Measurements from ENCODE around the gene POLR3C. TPM values are rescaled to one million over a fixed set of nuclear protein-coding genes. Genes with fewer than 3 reads are reported as not detected.

The POLR3C gene
- total and polyA plus RNA-seq, 11 donors = 5.9 to 22.4 (median 15.1) TPM

DNA sequence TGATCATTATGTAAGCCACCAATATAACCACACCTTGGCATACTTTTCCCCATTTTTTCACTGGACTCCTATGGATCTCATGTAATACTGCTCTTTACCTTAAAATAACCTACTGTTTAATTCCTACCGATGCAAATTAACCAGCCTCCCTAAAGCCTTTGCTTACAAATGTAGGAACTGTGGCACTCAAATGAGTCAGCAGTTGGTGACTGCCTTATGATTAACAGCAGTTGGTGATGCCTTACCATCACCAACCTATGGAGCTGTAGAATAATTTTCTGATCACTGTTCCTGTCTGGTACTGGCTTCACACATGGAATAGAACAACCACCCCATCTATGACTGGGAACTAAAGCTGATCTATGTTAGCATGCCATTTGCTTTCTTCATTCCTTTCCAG, 13.7 kb downstream of the POLR3C start:
- ATAC-seq (no peak), DNase-seq (no peak)
- no peak overlapping the region for H3K27ac ChIP-seq
- H3K27me3 ChIP-seq = no peaks in the 10 kb centered on the region
- TF ChIP-seq, protein P1, sequence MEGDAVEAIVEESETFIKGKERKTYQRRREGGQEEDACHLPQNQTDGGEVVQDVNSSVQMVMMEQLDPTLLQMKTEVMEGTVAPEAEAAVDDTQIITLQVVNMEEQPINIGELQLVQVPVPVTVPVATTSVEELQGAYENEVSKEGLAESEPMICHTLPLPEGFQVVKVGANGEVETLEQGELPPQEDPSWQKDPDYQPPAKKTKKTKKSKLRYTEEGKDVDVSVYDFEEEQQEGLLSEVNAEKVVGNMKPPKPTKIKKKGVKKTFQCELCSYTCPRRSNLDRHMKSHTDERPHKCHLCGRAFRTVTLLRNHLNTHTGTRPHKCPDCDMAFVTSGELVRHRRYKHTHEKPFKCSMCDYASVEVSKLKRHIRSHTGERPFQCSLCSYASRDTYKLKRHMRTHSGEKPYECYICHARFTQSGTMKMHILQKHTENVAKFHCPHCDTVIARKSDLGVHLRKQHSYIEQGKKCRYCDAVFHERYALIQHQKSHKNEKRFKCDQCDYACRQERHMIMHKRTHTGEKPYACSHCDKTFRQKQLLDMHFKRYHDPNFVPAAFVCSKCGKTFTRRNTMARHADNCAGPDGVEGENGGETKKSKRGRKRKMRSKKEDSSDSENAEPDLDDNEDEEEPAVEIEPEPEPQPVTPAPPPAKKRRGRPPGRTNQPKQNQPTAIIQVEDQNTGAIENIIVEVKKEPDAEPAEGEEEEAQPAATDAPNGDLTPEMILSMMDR (IDR thresholded peaks at IDR 0.05) = no peak
- TF ChIP-seq POLR2A (IDR thresholded peaks at IDR 0.05) = no peak
- H3K36me3 ChIP-seq = peaks cover 0 to 100% (median 100%) of the 10 kb centered on the region in 9 donors
- intact Hi-C loops (cut with DNase I) = no loop called here
- no peak overlapping the region for H3K4me3 ChIP-seq
- 93 to 100% (median 96%) methylated on average over 1 of the region's 1 CpG for WGBS, 4 donors
- H3K9me3 ChIP-seq = no peaks in the 10 kb centered on the region
- H3K4me1 ChIP-seq = no peaks in the 10 kb centered on the region

- Histone ChIP-seq H3K9me3 (no peaks in the 10 kb centered on the region), H3K4me3 (no peak overlapping the region), H3K4me1 (peaks cover 0 to 23% (median 13%) of the 10 kb centered on the region in 12 donors), H3K27ac (no peak overlapping the region), H3K36me3 (peaks cover 0 to 61% (median 57%) of the 10 kb centered on the region in 9 donors), H3K27me3 (no peaks in the 10 kb centered on the region)
- no peak for DNase-seq
- 93 to 97% (median 95%) methylated on average over 3 of the region's 3 CpGs for WGBS, 4 donors
- intact Hi-C loops (cut with DNase I) = loop anchor here in 1 of 10 donors (5.0 kb wide), 1 partner anchor 174 kb away; no protein-coding TSS in a partner anchor
- ATAC-seq = no peak
- TF ChIP-seq, protein P1 (IDR thresholded peaks at IDR 0.05) = no peak
- no peak for TF ChIP-seq POLR2A (IDR thresholded peaks at IDR 0.05)
These were observed 19.0 kb downstream of the POLR3C start for GRCh38 chr1:145843031-145843430.

GRCh38 chr1:145845144-145845513, 21.1 kb downstream of the POLR3C start:
- 5 to 28% (median 14%) methylated on average over 4 of the region's 4 CpGs for WGBS, 4 donors
- H3K4me1 ChIP-seq = peaks cover 0 to 23% (median 13%) of the 10 kb centered on the region in 12 donors
- no peak for TF ChIP-seq POLR2A (IDR thresholded peaks at IDR 0.05)
- TF ChIP-seq, protein P1 (IDR thresholded peaks at IDR 0.05) = no peak
- H3K27ac ChIP-seq = peak overlapping the region in 10 of 12 donors; percentile 57 to 85 (median 76)
- peak; percentile 28 to 43 (median 35) for ATAC-seq
- H3K36me3 ChIP-seq = peaks cover 0 to 61% (median 50%) of the 10 kb centered on the region in 9 donors
- DNase-seq = no peak
- intact Hi-C loops (cut with DNase I) = loop anchor here in 8 of 10 donors (1.0 to 5.0 kb wide), 7 partner anchors 62 to 169 kb away; partner anchors contain the start of genes ITGA10 (in 4 of the 8) and PEX11B (in 2 of the 8)
- peak overlapping the region; percentile 9 to 75 (median 66) for H3K4me3 ChIP-seq
- H3K9me3 ChIP-seq = no peaks in the 10 kb centered on the region
- H3K27me3 ChIP-seq = no peaks in the 10 kb centered on the region

GRCh38 chr1:145845514-145846161, 21.6 kb downstream of the POLR3C start, which contains the start of gene NUDT17:
TSS of gene NUDT17 (plus strand) at chr1:145845630. CDS start at chr1:145845641, 11 bp downstream.
- no peaks in the 10 kb centered on the region for H3K27me3 ChIP-seq
- DNase-seq = peak; percentile 79 to 91 (median 85)
- H3K27ac ChIP-seq = peak within 1 kb of the TSS; percentile 3 to 85 (median 74)
- intact Hi-C loops (cut with DNase I) = loop anchor here in 9 of 10 donors (1.0 to 5.0 kb wide), 7 partner anchors 63 to 169 kb away; partner anchors contain the start of genes ITGA10 (in 4 of the 9) and PEX11B (in 2 of the 9)
- peaks cover 0 to 23% (median 13%) of the 10 kb centered on the region in 12 donors for H3K4me1 ChIP-seq
- peak within 1 kb of the TSS; percentile 9 to 75 (median 66) for H3K4me3 ChIP-seq
- no peaks in the 10 kb centered on the region for H3K9me3 ChIP-seq
- WGBS, 4 donors = 2 to 7% (median 3%) methylated on average over 20 to 50 of the region's 50 CpGs
- peak; percentile 69 to 88 (median 84) for ATAC-seq
- TF ChIP-seq POLR2A (IDR thresholded peaks at IDR 0.05) = no peak
- TF ChIP-seq, protein P1 (IDR thresholded peaks at IDR 0.05) = peak; percentile 87 to 98 (median 96)
- H3K36me3 ChIP-seq = peaks cover 0 to 61% (median 50%) of the 10 kb centered on the region in 9 donors

Data from heart left ventricle (tissue), 16 donors.